IMR-90 (cell line): ENCODE measurements around the gene EFNA5. TPM values are rescaled to one million over a fixed set of nuclear protein-coding genes. Genes with fewer than 3 reads are reported as not detected.

Experiments
- ATAC-seq: fragments of 200-7000 bp; cut with Tn5 transposase; 2 replicates; pipeline ENCODE4 v1.9.1; 2020; ENCODE audit warnings: low read depth, mild to moderate bottlenecking, moderate library complexity
- BruUV-seq: library from RNA; stranded (reverse); fragments of 400-500 nt; replicated peaks from 2 replicates; lab custom pipeline; 2021; lab: Mats Ljungman, UMichigan
- CTCF ChIA-PET: fragments of 300-600 bp; formaldehyde crosslinking; extraction: SDS; loops from one replicate; lab custom pipeline; 2021; ENCODE audit warnings: antibody characterized with exemption; lab: Yijun Ruan, JAX
- POLR2A ChIA-PET: fragments of 300-600 bp; sonication (Branson Sonifier 250); formaldehyde crosslinking; loops from one replicate; lab custom pipeline; 2022; ENCODE audit warnings: antibody characterized with exemption; ENCODE audit not compliant: unreplicated experiment; lab: Charles Lee
- DNase-seq: peaks from one replicate; pipeline ENCODE4 v3.0.0; 2013
- H2AFZ ChIP-seq: replicated peaks from 2 replicates; pipeline ENCODE3; 2013; ENCODE audit warnings: low read length, mild to moderate bottlenecking; ENCODE audit not compliant: poor library complexity
- H2AK5ac ChIP-seq: 2 replicates; pipeline ENCODE4 v1.6.1; 2013; ENCODE audit warnings: low read depth, low read length, inconsistent platforms
- H2AK9ac ChIP-seq: replicated peaks from 2 replicates; pipeline ENCODE3; 2013; ENCODE audit warnings: mild to moderate bottlenecking, low read depth, low read length, moderate library complexity; ENCODE audit not compliant: poor library complexity
- H2BK120ac ChIP-seq: 2 replicates; pipeline ENCODE4 v1.6.1; 2013; ENCODE audit warnings: low read depth, low read length, inconsistent platforms
- H2BK15ac ChIP-seq: 3 replicates; pipeline ENCODE4 v1.6.1; 2013; ENCODE audit warnings: low read depth, low read length, inconsistent platforms
- H2BK20ac ChIP-seq: 2 replicates; pipeline ENCODE4 v1.6.1; 2013; ENCODE audit warnings: low read depth, mild to moderate bottlenecking, inconsistent platforms, low read length, moderate library complexity
- H2BK5ac ChIP-seq: 2 replicates; pipeline ENCODE4 v1.6.1; 2013; ENCODE audit warnings: mild to moderate bottlenecking, low read depth, low read length, inconsistent platforms; ENCODE audit not compliant: poor library complexity, severe bottlenecking
- H3K14ac ChIP-seq: replicated peaks from 2 replicates; pipeline ENCODE4 v1.6.1; 2013; ENCODE audit warnings: low read depth, low read length, inconsistent platforms
- H3K18ac ChIP-seq: 2 replicates; pipeline ENCODE4 v1.6.1; 2013; ENCODE audit warnings: low read depth, low read length, control low read depth
- H3K23ac ChIP-seq: 2 replicates; pipeline ENCODE4 v1.6.1; 2013; ENCODE audit warnings: low read depth, low read length, inconsistent platforms
- H3K27ac ChIP-seq: 2 replicates; pipeline ENCODE4 v1.5.1; 2013; ENCODE audit warnings: mild to moderate bottlenecking, control low read depth, low read length; ENCODE audit not compliant: insufficient read depth
- H3K27me3 ChIP-seq: 2 replicates; pipeline ENCODE4 v1.6.1; 2013; ENCODE audit warnings: low read length; ENCODE audit not compliant: control insufficient read depth, insufficient read depth
- H3K36me3 ChIP-seq: 2 replicates; pipeline ENCODE4 v1.6.1; 2013; ENCODE audit warnings: low read length, mixed read lengths; ENCODE audit not compliant: control insufficient read depth, insufficient read depth
- H3K4ac ChIP-seq: 2 replicates; pipeline ENCODE4 v1.6.1; 2013; ENCODE audit warnings: low read depth, low read length, inconsistent platforms
- H3K4me1 ChIP-seq: 2 replicates; pipeline ENCODE4 v1.6.1; 2013; ENCODE audit warnings: low read length, mixed read lengths; ENCODE audit not compliant: control insufficient read depth, insufficient read depth
- H3K4me2 ChIP-seq: 2 replicates; pipeline ENCODE4 v1.6.1; 2013; ENCODE audit warnings: low read depth, mild to moderate bottlenecking, control low read depth, low read length, moderate library complexity
- H3K4me3 ChIP-seq: 2 replicates; pipeline ENCODE4 v1.5.1; 2013; ENCODE audit warnings: low read depth, mild to moderate bottlenecking, control low read depth, low read length, moderate library complexity; ENCODE audit not compliant: insufficient read depth
- H3K56ac ChIP-seq: 2 replicates; pipeline ENCODE4 v1.6.1; 2013; ENCODE audit warnings: low read length, inconsistent platforms; ENCODE audit not compliant: insufficient read depth; ENCODE audit errors: extremely low read depth
- H3K79me1 ChIP-seq, 2 experiments: 2 replicates each; pipeline ENCODE4 v1.6.1; 2013; ENCODE audit warnings: low read length in 2 of 2, inconsistent platforms in 1 of 2, low read depth in 1 of 2
- H3K9ac ChIP-seq: 2 replicates; pipeline ENCODE4 v1.6.1; 2013; ENCODE audit warnings: low read depth, low read length, control low read depth
- H3K9me1 ChIP-seq: 2 replicates; pipeline ENCODE4 v1.6.1; 2013; ENCODE audit warnings: low read length, inconsistent platforms; ENCODE audit not compliant: insufficient read depth
- H3K9me3 ChIP-seq: 2 replicates; pipeline ENCODE4 v1.6.1; 2013; ENCODE audit warnings: low read length; ENCODE audit not compliant: control insufficient read depth, insufficient read depth
- H4K20me1 ChIP-seq: 2 replicates; pipeline ENCODE4 v1.6.1; 2013; ENCODE audit warnings: low read length, inconsistent platforms; ENCODE audit not compliant: insufficient read depth
- H4K5ac ChIP-seq: 2 replicates; pipeline ENCODE4 v1.6.1; 2013; ENCODE audit warnings: mild to moderate bottlenecking, low read depth, low read length, control low read depth
- H4K8ac ChIP-seq, 2 experiments: 2 replicates each; pipeline ENCODE4 v1.6.1; 2013; ENCODE audit warnings: low read depth in 2 of 2, low read length in 2 of 2, control low read depth in 1 of 2, inconsistent platforms in 1 of 2
- H4K91ac ChIP-seq: 2 replicates; pipeline ENCODE4 v1.6.1; 2013; ENCODE audit warnings: low read depth, low read length, inconsistent platforms; ENCODE audit not compliant: insufficient read depth
- BHLHE40 ChIP-seq: fragments of 150-350 bp; IDR thresholded peaks from 2 replicates; pipeline ENCODE4 v1.6.1; 2016; ENCODE audit warnings: mild to moderate bottlenecking, low read depth, low read length
- CEBPB ChIP-seq: IDR thresholded peaks from 2 replicates; pipeline ENCODE4 v1.6.1; 2012; ENCODE audit warnings: low read depth, low read length, improper control_type of control experiment
- CHD1 ChIP-seq: IDR thresholded peaks from 2 replicates; pipeline ENCODE4 v1.6.1; 2012; ENCODE audit warnings: low read depth, low read length, improper control_type of control experiment
- FOS ChIP-seq: fragments of 150-350 bp; IDR thresholded peaks from 2 replicates; pipeline ENCODE4 v1.6.1; 2016; ENCODE audit warnings: low read depth, low read length
- MAFK ChIP-seq: IDR thresholded peaks from 2 replicates; pipeline ENCODE4 v1.6.1; 2012; ENCODE audit warnings: low read depth, low read length, improper control_type of control experiment
- MAZ ChIP-seq: IDR thresholded peaks from 2 replicates; pipeline ENCODE4 v1.6.1; 2012; ENCODE audit warnings: low read depth, mild to moderate bottlenecking, low read length, improper control_type of control experiment, moderate library complexity, borderline replicate concordance
- MXI1 ChIP-seq: IDR thresholded peaks from 2 replicates; pipeline ENCODE4 v1.6.1; 2012; ENCODE audit warnings: low read depth, mild to moderate bottlenecking, low read length, moderate library complexity, borderline replicate concordance
- NFE2L2 ChIP-seq: fragments of 150-350 bp; IDR thresholded peaks from 2 replicates; pipeline ENCODE4 v1.6.1; 2016; ENCODE audit warnings: low read depth, mild to moderate bottlenecking, low read length
- POLR2A ChIP-seq: IDR thresholded peaks from 2 replicates; pipeline ENCODE4 v1.6.1; 2012; ENCODE audit warnings: mild to moderate bottlenecking, low read depth, low read length
- RAD21 ChIP-seq: IDR thresholded peaks from 2 replicates; pipeline ENCODE4 v1.6.1; 2012; ENCODE audit warnings: low read length, improper control_type of control experiment
- RCOR1 ChIP-seq: IDR thresholded peaks from 2 replicates; pipeline ENCODE4 v1.6.1; 2012; ENCODE audit warnings: mild to moderate bottlenecking, low read length, improper control_type of control experiment; ENCODE audit not compliant: insufficient replicate concordance
- RFX5 ChIP-seq: IDR thresholded peaks from 2 replicates; pipeline ENCODE4 v1.8.0; 2012; ENCODE audit warnings: low read depth, mild to moderate bottlenecking, low read length, moderate library complexity
- SMC3 ChIP-seq: fragments of 150-350 bp; IDR thresholded peaks from 2 replicates; pipeline ENCODE4 v1.6.1; 2016; ENCODE audit warnings: low read depth, mild to moderate bottlenecking, antibody characterized with exemption, low read length, moderate library complexity
- WGBS, 2 experiments: methylation state at CpG; one replicate each; pipeline versions ENCODE4 v1.1.5 to v1.1.7; 2013; ENCODE audit warnings: missing lambda C conversion rate in 2 of 2; ENCODE audit not compliant: insufficient read length in 1 of 2; ENCODE audit errors: extremely low coverage in 2 of 2; 5-methylcytosine and 5-hydroxymethylcytosine counted together
- dilution Hi-C: fragments of 300-500 bp; cut with HindIII; formaldehyde crosslinking; loops from one replicate; pipeline ENCODE4 v1.14.3; 2018; ENCODE audit warnings: low sequenced_read_pairs; ENCODE audit not compliant: unreplicated experiment
- in situ Hi-C: fragments of 300-500 bp; cut with MboI; formaldehyde crosslinking; loops from 3 replicates; pipeline ENCODE4 v1.14.3; 2019; ENCODE audit warnings: low sequenced_read_pairs, inconsistent platforms, mixed read lengths
- intact Hi-C: fragments of 100-400 bp; cut with micrococcal nuclease; formaldehyde crosslinking; loops from 2 replicates; pipeline ENCODE4 v1.10.0; 2022
- polyA plus RNA-seq, 3 experiments: library from polyadenylated mRNA; depleted of rRNA; stranded (reverse); fragments of >200 nt; gene quantifications; 2 replicates each; pipeline ENCODE4 v1.2.3, GENCODE V29; 2012; ENCODE audit warnings: low replicate concordance in 1 of 3
- total RNA-seq: library from RNA; depleted of rRNA; stranded (reverse); fragments of >200 nt; gene quantifications from 2 replicates; pipeline ENCODE4 v1.2.3, GENCODE V29; 2012
- TF ChIP-seq, protein P1 (sequence below): fragments of 150-350 bp; IDR thresholded peaks from 2 replicates; pipeline ENCODE4 v1.6.1; 2016; ENCODE audit warnings: low read depth, mild to moderate bottlenecking, low read length, moderate library complexity, borderline replicate concordance
- TF ChIP-seq, protein P2 (sequence below): conservative IDR thresholded peaks from 2 replicates; pipeline ENCODE4 v1.5.1; 2012; ENCODE audit warnings: mild to moderate bottlenecking, low read depth, low read length, improper control_type of control experiment
- TF ChIP-seq, protein P3 (sequence below): fragments of 150-350 bp; IDR thresholded peaks from 2 replicates; pipeline ENCODE4 v1.6.1; 2017; ENCODE audit warnings: mild to moderate bottlenecking, antibody characterized with exemption, low read length, low read depth

Gene EFNA5
- total and polyA plus RNA-seq, 2 of the 4 experiments (the other 2 are of a cell fraction): 1.5 to 1.6 TPM

DNA sequence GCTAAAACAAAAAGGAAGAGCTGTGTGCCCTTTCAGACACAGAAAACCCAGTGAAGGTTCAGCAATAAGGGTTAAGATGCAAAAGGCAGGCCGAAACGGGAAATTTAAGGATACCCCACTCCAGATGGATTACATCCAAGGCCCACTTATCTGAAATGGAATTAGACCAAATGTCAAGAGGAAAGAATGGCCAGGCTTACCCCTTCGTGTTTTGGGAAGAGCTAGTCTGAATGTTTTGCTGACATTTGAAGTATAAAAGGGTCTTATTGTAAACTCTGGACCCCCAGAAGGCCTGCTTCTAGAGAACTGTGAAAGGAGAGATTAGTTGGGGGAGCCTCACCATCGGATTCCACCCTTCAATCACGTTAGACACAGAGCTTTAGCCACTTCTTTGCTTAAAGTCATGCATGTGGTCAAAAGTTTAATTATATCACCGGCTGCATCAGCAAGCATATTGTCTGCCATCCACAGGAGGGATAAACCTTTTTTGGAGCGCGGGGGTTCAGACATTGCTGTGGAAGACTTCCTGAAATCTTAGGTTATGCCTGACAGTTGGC is 93.3 kb downstream of the EFNA5 start:
- Histone ChIP-seq H3K4me2 (no peak overlapping the region), H2BK5ac (no peak overlapping the region), H3K27ac (no peak overlapping the region), H3K14ac (no peak overlapping the region), H3K27me3 (no peaks in the 10 kb centered on the region), H3K23ac (no peak overlapping the region), H2BK20ac (no peak overlapping the region), H2AK9ac (no peak overlapping the region), H3K36me3 (no peaks in the 10 kb centered on the region), H2AFZ (no peak overlapping the region), H3K4me1 (no peaks in the 10 kb centered on the region), H3K56ac (no peak overlapping the region), H2AK5ac (no peak overlapping the region), H2BK120ac (no peak overlapping the region), H3K9me3 (no peaks in the 10 kb centered on the region), H3K79me1 (no peaks in the 10 kb centered on the region), H3K9ac (no peak overlapping the region), H2BK15ac (no peak overlapping the region), H3K4ac (no peak overlapping the region), H4K20me1 (no peaks in the 10 kb centered on the region), H3K4me3 (no peak overlapping the region), H3K9me1 (no peaks in the 10 kb centered on the region), H3K18ac (no peak overlapping the region), H4K91ac (no peak overlapping the region), H4K5ac (no peak overlapping the region), H4K8ac (no peak overlapping the region)
- in situ Hi-C loops: no loop called here
- TF ChIP-seq RFX5: no peak
- TF ChIP-seq, protein P1, sequence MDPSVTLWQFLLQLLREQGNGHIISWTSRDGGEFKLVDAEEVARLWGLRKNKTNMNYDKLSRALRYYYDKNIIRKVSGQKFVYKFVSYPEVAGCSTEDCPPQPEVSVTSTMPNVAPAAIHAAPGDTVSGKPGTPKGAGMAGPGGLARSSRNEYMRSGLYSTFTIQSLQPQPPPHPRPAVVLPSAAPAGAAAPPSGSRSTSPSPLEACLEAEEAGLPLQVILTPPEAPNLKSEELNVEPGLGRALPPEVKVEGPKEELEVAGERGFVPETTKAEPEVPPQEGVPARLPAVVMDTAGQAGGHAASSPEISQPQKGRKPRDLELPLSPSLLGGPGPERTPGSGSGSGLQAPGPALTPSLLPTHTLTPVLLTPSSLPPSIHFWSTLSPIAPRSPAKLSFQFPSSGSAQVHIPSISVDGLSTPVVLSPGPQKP: no peak
- no peak for TF ChIP-seq NFE2L2
- no peak for TF ChIP-seq SMC3
- TF ChIP-seq MAZ: no peak
- no peak for TF ChIP-seq CHD1
- TF ChIP-seq POLR2A: no peak
- no peak for TF ChIP-seq CEBPB
- no peak for TF ChIP-seq FOS
- TF ChIP-seq, protein P2, sequence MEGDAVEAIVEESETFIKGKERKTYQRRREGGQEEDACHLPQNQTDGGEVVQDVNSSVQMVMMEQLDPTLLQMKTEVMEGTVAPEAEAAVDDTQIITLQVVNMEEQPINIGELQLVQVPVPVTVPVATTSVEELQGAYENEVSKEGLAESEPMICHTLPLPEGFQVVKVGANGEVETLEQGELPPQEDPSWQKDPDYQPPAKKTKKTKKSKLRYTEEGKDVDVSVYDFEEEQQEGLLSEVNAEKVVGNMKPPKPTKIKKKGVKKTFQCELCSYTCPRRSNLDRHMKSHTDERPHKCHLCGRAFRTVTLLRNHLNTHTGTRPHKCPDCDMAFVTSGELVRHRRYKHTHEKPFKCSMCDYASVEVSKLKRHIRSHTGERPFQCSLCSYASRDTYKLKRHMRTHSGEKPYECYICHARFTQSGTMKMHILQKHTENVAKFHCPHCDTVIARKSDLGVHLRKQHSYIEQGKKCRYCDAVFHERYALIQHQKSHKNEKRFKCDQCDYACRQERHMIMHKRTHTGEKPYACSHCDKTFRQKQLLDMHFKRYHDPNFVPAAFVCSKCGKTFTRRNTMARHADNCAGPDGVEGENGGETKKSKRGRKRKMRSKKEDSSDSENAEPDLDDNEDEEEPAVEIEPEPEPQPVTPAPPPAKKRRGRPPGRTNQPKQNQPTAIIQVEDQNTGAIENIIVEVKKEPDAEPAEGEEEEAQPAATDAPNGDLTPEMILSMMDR: no peak
- TF ChIP-seq MXI1: no peak
- TF ChIP-seq RCOR1: no peak
- no peak for TF ChIP-seq RAD21
- TF ChIP-seq, protein P3, sequence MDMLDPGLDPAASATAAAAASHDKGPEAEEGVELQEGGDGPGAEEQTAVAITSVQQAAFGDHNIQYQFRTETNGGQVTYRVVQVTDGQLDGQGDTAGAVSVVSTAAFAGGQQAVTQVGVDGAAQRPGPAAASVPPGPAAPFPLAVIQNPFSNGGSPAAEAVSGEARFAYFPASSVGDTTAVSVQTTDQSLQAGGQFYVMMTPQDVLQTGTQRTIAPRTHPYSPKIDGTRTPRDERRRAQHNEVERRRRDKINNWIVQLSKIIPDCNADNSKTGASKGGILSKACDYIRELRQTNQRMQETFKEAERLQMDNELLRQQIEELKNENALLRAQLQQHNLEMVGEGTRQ: no peak
- no peak for TF ChIP-seq MAFK
- no peak for TF ChIP-seq BHLHE40
- WGBS, 2 experiments: 83% methylated on average over 1 of the region's 8 CpGs; no CpG with 5 or more reads in 1 of the 2 experiments
- POLR2A ChIA-PET: no interaction called here
- BruUV-seq: no TSS peak
- dilution Hi-C loops: no loop called here
- DNase-seq: no peak
- intact Hi-C loops: no loop called here
- ATAC-seq: no peak
- CTCF ChIA-PET: interaction anchor here (1.0 kb wide), 1 partner anchor 324 kb away, joined by 3 read pairs; no protein-coding TSS in a partner anchor
